Measurements from ENCODE around the gene CRY2. TPM values are rescaled to one million over a fixed set of nuclear protein-coding genes. Genes with fewer than 3 reads are reported as not detected.
"Not testable (repeated sequence)": the region's sequence is repeated elsewhere in the genome, so short reads cannot be mapped to it uniquely, and the experiment has no call there.

The CRY2 gene
- polyA plus RNA-seq, 1 experiment: 11.7 TPM

DNA sequence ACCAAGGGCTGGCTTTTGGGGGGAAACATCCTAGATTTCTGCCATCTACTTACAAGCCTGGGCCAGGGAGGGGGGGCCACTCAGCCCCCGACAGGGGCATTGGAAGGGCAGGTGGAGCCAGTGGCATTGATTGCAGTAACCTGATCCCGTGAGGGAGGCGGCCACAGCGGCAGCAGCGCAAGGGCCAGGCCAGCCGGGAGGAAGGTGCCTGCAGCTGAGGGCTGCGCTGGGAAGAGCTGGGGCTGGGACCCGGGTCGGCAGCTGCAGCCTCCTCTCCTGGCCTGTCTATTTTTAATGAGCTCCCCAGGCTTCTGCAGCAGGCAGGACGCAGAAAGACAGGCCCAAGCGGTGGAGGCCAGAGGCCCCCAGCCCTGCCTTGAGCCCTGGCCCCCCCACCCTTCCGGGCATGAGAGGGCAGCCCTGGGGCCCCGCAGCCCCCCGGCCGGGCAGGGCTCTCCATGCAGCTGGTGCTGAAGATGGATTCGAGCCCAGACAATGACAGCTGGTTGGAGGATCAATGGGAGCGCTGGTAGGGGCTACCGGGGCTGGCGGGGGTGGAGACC lies 49.2 kb downstream of the CRY2 start:
- Histone ChIP-seq H3K4me3 (ENCODE audit: low read depth, low read length) (no peak overlapping the region), H3K27ac (ENCODE audit: low read depth, low read length) (no peak overlapping the region), H3K9me3 (ENCODE audit: control insufficient read depth, insufficient read depth, low read length) (no peaks in the 10 kb centered on the region), H3K27me3 (ENCODE audit: control insufficient read depth, insufficient read depth, low read length) (peaks cover 21% of the 10 kb centered on the region)
- TF ChIP-seq, protein P1, sequence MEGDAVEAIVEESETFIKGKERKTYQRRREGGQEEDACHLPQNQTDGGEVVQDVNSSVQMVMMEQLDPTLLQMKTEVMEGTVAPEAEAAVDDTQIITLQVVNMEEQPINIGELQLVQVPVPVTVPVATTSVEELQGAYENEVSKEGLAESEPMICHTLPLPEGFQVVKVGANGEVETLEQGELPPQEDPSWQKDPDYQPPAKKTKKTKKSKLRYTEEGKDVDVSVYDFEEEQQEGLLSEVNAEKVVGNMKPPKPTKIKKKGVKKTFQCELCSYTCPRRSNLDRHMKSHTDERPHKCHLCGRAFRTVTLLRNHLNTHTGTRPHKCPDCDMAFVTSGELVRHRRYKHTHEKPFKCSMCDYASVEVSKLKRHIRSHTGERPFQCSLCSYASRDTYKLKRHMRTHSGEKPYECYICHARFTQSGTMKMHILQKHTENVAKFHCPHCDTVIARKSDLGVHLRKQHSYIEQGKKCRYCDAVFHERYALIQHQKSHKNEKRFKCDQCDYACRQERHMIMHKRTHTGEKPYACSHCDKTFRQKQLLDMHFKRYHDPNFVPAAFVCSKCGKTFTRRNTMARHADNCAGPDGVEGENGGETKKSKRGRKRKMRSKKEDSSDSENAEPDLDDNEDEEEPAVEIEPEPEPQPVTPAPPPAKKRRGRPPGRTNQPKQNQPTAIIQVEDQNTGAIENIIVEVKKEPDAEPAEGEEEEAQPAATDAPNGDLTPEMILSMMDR (IDR thresholded peaks at IDR 0.05; ENCODE audit: low read depth, low read length): no peak
- ChIA-PET CTCF (interaction anchor here (1.0 to 1.4 kb wide), 2 partner anchors 24 to 54 kb away, joined by 4 to 6 read pairs; no protein-coding TSS in a partner anchor), POLR2A (no interaction called here)
- DNase-seq (ENCODE audit: low read depth, low spot score): no peak

DNA sequence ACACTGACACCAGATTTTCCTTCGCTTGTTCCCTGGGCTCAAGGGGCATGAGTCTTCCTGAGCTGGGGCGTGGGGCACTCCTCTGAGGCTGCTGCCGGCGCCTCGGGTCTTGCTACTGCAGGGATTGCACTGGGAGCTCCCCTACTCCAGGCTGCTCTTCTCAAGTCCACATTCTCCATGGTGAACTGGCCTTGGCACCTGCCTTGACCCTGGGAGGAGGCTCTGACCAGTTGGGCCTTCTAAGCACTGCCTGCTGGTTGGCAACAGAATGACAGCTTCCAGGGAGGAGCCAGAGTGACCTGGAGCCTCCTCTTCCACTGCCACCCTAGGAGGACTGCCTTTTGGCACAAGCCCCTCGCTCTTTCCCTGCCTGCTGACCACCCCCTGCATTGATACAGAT lies 50.3 kb downstream of the CRY2 start:
- POLR2A ChIA-PET: no interaction called here
- Histone ChIP-seq H3K27ac (ENCODE audit: low read depth, low read length) (no peak overlapping the region), H3K9me3 (ENCODE audit: control insufficient read depth, insufficient read depth, low read length) (no peaks in the 10 kb centered on the region; the same call in 1 of the 2 replicates), H3K4me3 (ENCODE audit: low read depth, low read length) (no peak overlapping the region), H3K27me3 (ENCODE audit: control insufficient read depth, insufficient read depth, low read length) (peaks cover 21% of the 10 kb centered on the region)
- no peak for DNase-seq (ENCODE audit: low read depth, low spot score)
- TF ChIP-seq, protein P1 (IDR thresholded peaks at IDR 0.05; ENCODE audit: low read depth, low read length): no peak
- CTCF ChIA-PET: interaction anchor here (0.5 kb wide), 1 partner anchor 38 kb away, joined by 7 read pairs; no protein-coding TSS in a partner anchor

DNA sequence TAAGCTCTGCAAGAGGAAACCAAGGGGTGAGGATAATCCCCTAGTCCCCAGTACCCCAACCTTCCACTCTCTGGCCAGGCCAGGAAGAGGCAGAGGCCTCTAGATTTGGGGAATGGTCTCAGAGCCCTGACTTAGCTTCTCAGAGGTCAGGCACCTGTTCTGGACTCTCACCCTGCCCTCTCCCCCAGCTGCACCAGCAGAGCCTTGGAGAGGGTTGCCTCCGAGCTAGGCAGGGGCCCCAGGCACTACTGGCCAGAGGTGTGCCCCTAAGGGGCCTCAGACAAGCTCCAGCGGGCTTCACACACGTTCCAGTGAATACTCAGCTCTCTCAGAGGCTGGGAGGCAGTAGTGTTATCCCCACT lies 51.8 kb downstream of the CRY2 start:
- ChIA-PET POLR2A (no interaction called here), CTCF (interaction anchor here (0.9 to 2.0 kb wide), 3 partner anchors 24 to 128 kb away, joined by 3 to 12 read pairs (median 3); no protein-coding TSS in a partner anchor)
- Histone ChIP-seq H3K27me3 (ENCODE audit: control insufficient read depth, insufficient read depth, low read length) (peaks cover 12% of the 10 kb centered on the region), H3K27ac (ENCODE audit: low read depth, low read length) (no peak overlapping the region), H3K4me3 (ENCODE audit: low read depth, low read length) (peak overlapping the region; percentile 63; the same call in 1 of the 2 replicates), H3K9me3 (ENCODE audit: control insufficient read depth, insufficient read depth, low read length) (no peaks in the 10 kb centered on the region; the same call in 1 of the 2 replicates)
- DNase-seq (ENCODE audit: low read depth, low spot score): no peak
- TF ChIP-seq, protein P1 (IDR thresholded peaks at IDR 0.05; ENCODE audit: low read depth, low read length): no peak

DNA sequence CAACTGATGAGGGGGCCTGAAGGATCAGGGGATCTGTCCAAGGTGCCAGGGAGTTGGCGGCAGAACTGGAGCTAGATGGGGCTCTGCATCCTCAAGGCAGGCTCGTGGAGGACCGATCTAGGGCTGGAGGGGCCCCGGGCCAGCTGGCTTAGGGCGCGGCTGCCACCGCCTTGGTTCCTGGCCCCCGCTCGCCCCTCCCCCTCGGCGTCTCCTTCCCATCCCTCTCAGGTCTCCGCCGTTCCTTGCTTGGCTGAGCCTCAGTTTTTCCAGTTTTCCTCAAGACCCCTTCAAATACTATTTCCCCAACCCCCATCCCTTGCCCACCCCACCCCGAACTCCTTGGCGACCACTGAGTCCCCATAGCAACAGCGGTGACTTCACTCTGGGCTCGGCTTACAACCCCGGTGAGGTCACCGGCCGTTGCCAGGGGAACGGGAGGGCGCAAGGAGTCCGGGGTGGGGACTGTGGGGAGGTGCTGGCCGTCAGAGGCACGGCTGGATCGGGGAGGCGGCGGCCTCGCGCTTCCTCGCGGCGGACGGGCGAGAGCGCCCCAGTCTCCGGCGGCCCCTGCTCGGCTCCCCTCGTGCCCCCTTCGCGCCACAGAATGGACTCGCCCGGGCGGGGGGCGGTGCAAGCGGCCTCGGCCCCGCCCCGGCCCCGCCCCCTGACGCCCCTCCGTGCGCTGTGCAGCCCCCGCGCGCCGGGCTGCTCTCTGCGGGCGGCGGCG lies 52.3 kb downstream of the CRY2 start:
- peak; percentile 63 for DNase-seq (ENCODE audit: low read depth, low spot score)
- Histone ChIP-seq H3K9me3 (ENCODE audit: control insufficient read depth, insufficient read depth, low read length) (no peaks in the 10 kb centered on the region; the same call in 1 of the 2 replicates), H3K27me3 (ENCODE audit: control insufficient read depth, insufficient read depth, low read length) (peaks cover 8% of the 10 kb centered on the region), H3K4me3 (ENCODE audit: low read depth, low read length) (peak overlapping the region; percentile 63), H3K27ac (ENCODE audit: low read depth, low read length) (peak overlapping the region; percentile 31)
- TF ChIP-seq, protein P1 (IDR thresholded peaks at IDR 0.05; ENCODE audit: low read depth, low read length): no peak
- ChIA-PET CTCF (interaction anchor here (0.9 to 2.0 kb wide), 4 partner anchors 24 to 128 kb away, joined by 3 to 12 read pairs (median 4); no protein-coding TSS in a partner anchor), POLR2A (no interaction called here)

DNA sequence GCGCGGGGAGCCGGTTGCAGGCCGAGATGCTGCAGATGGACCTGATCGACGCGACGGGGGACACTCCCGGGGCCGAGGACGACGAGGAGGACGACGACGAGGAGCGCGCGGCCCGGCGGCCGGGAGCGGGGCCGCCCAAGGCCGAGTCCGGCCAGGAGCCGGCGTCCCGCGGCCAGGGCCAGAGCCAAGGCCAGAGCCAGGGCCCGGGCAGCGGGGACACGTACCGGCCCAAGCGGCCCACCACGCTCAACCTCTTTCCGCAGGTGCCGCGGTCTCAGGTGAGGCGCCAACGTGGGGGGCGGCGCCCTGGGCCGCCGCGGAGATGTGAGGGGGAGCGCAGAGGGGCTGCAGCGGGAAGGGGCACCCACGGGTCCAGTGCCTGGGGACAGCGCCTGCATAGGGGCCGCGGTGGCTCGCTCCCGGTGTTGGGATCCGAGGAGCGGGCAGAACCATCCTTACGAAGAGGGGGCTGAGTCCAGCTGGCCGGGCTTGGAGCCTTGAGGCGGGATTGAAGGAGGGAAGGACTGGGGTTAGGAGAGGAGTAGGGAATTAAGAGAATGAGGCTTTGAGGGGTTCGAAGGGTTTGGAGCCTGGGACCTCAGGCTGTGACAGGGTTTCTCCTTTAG lies 53.0 kb downstream of the CRY2 start:
- not testable (repeated sequence) for H3K27me3 ChIP-seq (ENCODE audit: control insufficient read depth, insufficient read depth, low read length); H3K27ac ChIP-seq (ENCODE audit: low read depth, low read length); DNase-seq (ENCODE audit: low read depth, low spot score); H3K9me3 ChIP-seq (ENCODE audit: control insufficient read depth, insufficient read depth, low read length)
- ChIA-PET CTCF (interaction anchor here (1.1 to 1.6 kb wide), 2 partner anchors 20 to 58 kb away, joined by 3 to 6 read pairs; no protein-coding TSS in a partner anchor), POLR2A (interaction anchor here (1.1 kb wide), 1 partner anchor 18 kb away, joined by 3 read pairs; the partner anchor contains the start of gene PEX16)
- H3K4me3 ChIP-seq (ENCODE audit: low read depth, low read length): peak overlapping the region; percentile 67

Measured in AG04450 (cell line).